ENCODE measurements around the gene MGAT5.
A peak's percentile ranks its signal among the peaks of the same experiment; 100 is the strongest.

MGAT5 gene

GRCh38 chr2:134421556-134422328 is 167.9 kb downstream of the MGAT5 start:
- no peak for DNase-seq (ENCODE audit: low spot score)

- DNase-seq (ENCODE audit: low spot score): no peak
Measured at GRCh38 chr2:134425724-134426496, 172.0 kb downstream of the MGAT5 start.

DNA sequence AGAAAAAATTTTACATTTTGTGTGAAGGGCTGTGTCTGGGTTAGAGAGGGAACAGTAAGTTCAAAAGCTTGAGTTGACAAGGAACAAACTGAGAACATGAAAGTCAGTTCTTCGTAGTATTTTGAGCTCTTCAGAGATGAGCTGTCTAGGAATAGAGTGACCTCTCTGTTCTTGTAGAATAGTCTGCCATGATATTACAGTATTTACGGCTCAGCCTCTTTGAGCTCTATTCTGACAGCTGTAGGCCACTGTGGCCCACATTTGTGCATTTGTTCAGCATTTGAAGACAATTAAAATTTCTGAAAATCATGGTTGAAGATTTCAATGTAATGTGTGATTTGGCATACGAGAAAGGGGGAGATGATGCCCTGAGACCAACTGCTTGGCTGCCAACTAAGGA is 172.8 kb downstream of the MGAT5 start:
- DNase-seq (ENCODE audit: low spot score): no peak

DNA sequence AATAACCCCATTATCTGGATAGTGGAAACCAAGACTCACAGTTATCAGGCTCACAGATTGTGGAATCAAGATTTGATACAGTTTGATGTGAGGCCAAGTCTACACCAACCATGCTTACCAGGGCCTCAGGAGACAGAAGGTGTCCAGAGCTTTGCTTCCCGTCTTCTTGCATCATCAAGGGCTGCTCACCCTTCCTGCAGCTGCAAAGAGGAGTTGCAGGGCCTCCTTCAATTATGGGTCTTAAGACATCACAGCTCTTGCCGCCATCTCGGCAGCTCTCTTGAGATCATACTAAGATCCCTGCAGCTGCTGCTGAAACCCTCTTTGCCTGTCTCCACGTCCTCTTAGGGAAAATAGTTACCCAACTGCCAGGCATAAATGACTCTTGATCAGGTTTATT is 176.0 kb downstream of the MGAT5 start:
- no peak for DNase-seq (ENCODE audit: low spot score)

- no peak for DNase-seq (ENCODE audit: low spot score)
Measured at GRCh38 chr2:134431838-134432434, 178.1 kb downstream of the MGAT5 start.

DNA sequence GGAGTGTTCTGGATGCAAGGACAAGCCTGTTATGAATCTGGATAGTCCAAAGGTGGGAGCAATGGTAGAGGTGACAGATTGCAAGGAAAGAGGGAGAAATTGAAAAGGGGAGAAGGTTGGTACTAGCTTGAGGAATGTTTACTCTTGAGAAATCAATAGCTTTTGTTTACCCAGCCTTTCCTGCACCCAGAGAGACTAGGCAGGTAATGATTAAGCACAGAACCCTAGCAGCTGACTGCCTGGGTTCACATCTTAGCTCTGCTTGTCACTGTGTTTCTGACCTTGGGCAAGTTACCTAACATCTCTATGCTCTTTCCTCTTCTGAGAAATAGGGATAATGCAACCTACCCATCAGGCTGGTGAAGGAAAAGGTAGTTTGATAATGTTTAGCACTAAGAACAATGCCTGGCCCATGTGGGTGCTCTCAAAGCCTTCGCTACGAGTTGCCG is 178.6 kb downstream of the MGAT5 start:
- no peak for DNase-seq (ENCODE audit: low spot score)

- DNase-seq (ENCODE audit: low spot score): no peak
Measured at GRCh38 chr2:134433469-134433868, 179.6 kb downstream of the MGAT5 start.

DNA sequence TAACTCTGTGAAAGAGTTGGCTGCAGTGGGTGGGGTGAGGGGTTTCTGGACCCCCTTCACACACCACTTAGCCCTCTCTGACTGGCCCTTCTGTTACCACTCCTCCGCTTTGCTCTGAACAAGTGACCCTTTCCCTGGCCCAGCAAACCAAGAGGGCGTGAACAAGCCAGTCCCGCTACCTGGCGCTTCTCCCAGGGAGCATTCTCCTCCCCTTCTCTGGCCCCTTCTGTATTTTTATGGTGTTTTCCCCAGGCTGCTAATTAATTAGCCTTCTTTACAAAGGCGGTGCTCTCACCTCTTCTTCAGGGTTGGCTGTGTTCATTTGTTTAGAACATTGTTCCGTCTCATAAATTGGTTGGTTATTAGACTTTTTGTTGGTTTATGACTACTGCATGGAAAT is 180.1 kb downstream of the MGAT5 start:
- DNase-seq (ENCODE audit: low spot score): no peak

- DNase-seq (ENCODE audit: low spot score): no peak
Measured at GRCh38 chr2:134435505-134435904, 181.6 kb downstream of the MGAT5 start.

DNA sequence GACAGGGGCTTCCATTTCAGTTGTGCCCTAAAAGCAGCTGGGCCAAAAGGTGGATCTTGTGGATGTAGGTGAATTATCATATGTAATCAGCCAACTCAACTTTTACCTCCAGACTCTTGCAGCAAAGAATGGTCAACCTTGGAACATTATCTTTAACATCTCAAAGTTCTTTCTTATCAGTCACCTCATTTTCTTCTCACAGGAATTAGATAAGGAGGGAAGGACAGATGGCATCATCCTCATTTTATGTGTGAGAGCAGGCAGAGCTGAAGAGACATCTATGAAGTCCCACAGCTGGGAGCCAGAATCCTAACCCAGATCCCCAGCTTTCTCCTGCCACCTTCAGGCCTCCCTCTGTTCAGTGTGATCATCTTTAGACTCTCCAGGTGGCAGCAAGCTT is 182.1 kb downstream of the MGAT5 start:
- no peak for DNase-seq (ENCODE audit: low spot score)

GRCh38 chr2:134436706-134437105 is 182.8 kb downstream of the MGAT5 start:
- DNase-seq (ENCODE audit: low spot score): no peak

DNA sequence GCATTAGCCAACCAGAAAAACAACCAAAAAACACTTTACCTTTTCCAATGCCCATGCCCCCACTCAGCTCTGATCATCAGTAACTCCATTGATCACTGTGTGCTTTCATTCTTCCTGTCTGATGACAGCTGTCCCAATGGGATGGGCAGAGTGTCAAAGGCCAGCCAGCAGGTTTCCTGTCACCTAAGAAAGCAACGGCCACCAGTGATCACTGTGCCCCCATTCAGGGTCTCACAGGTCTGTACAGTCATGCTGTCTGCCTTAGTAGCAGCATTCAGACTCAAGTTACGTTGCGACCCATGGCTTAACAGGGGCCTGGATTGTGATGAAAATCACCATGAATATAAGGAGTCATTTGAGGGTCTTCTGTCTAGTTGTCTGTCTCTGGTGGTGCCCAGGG is 184.5 kb downstream of the MGAT5 start:
- no peak for DNase-seq (ENCODE audit: low spot score)

- DNase-seq (ENCODE audit: low spot score): no peak
Measured at GRCh38 chr2:134440336-134440909, 186.6 kb downstream of the MGAT5 start.

DNA sequence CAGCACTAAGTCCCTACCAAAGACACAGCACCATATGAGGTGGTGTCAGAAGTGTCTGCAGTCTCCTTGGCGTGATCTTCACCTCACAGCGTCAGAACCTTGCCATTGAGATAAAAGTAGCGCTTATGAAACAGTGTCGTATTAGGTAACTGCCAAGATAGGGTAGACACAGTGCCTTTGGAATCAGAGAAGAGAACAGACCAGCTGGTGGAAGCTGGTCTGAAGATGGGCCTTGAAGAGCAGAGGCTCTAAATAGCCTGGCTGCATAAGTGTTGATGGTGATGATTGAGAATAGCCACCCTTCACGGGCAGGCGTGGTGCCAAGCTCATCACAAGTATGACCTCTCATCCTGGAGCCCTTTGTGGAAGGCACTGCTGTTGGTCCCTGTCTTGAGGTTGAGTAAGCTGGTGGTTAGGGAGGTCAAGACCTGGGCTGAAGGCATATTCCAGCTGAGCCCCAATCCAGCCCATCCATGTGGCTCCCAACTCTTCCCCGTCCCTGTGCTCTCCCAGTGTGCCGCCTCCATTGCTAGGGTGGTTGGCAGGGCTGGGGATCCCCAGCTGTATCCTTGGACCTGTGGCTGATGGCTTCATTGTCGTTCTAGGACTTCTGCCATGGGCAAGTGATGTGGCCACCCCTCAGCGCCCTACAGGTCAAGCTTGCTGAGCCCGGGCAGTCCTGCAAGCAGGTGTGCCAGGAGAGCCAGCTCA is 187.4 kb downstream of the MGAT5 start:
- DNase-seq (ENCODE audit: low spot score): no peak

GRCh38 chr2:134443814-134444480 is 190.1 kb downstream of the MGAT5 start:
- DNase-seq (ENCODE audit: low spot score): no peak

GRCh38 chr2:134445116-134445515 is 191.2 kb downstream of the MGAT5 start:
- DNase-seq (ENCODE audit: low spot score): no peak

DNA sequence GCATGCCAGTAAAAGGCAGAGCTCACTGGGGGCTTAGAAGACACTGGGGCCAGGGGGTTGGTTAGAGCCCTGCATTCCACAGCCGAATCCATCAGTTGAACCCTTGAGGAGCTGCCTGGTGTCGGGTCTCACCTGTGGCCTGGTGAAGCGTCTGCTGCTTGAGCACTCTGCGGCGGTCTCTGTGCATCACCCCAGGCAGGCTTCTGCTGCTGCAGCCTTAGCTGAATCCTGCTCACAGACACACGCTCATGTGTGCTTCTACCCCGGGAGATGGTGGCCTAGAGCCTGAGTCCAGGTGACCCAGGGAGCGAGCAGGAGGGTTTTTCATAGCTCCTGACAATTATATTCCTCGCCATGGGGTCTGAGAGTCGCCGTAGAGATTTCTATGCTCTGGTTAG is 192.1 kb downstream of the MGAT5 start:
- no peak for DNase-seq (ENCODE audit: low spot score)

DNA sequence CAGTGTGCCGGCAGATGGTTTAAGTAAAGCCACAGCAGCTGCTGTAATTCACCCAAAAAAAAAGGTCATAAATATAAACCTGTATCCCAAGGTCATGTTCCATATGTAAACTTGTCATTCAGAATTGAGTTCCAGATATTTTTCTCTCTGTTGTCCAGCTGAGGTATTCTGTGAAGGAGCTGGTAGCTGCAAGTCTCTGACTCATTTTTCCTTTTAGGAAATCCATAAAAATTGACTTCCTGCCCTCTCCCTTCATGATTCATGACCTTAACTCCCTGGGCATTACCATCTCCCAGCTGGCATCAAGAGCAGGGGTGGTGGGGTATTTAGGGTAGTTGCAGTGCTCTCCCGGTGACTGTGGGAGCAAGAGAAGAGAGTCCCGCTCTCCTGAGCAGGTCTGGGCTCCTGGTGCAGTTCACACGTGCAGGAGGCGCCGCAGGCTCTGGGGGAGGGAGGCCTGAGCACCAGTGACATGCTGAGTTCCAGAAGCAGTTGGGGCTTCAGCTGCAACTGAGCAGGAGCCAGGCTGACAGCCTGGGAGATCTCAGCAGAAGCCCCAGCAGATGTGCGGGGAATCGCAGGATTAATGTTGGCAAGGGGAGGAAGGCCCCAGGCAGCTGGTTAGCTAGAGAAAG is 192.6 kb downstream of the MGAT5 start:
- peak; percentile 22 for DNase-seq (ENCODE audit: low spot score)

DNA sequence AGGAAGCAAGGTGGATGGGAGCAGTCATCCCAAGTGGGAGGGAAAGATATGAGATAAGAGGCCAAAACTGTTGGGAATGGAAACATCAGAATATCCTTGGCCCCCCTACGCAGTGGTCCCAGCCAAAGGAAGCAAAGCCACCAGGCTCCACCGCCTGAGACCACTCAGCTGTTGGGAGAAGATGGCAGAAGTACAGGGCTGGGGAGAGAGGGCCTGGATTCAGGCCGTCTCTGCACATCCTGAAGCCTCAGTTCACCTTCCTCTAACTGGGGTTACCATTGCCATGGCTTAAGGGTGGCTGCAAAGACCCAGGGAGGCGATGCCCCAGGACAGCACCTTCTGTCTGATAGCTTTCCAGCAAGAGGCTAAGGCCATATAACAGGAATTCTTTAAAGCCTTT is 193.8 kb downstream of the MGAT5 start:
- DNase-seq (ENCODE audit: low spot score): no peak

- DNase-seq (ENCODE audit: low spot score): no peak
Measured at GRCh38 chr2:134448650-134449049, 194.8 kb downstream of the MGAT5 start.

DNA sequence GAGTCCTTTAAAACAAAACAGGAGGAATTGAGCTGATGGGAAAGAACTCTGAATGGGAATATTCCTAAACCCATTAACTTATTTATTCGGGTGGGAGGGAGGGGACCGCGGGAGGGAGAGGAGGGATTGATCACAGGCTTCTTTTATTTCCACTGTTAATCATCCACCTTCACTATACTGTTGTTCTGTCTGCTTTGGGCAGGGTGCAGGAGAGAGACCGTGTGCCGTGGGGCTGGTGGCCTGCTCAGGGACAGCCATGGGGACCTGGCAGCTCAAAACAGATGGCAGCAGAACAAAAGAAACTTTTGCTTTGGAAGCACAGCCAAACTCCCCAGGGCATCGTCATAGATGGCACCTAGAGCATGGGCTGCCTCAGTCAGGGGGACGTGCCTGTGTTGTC is 195.3 kb downstream of the MGAT5 start:
- no peak for DNase-seq (ENCODE audit: low spot score)
